Stomach (tissue), 4 donors: Measurements from ENCODE around the gene DLX6.

Experiments used
- CTCF ChIP-seq, 7 experiments: fragments of 450-650 bp in 4 of 7; fragments of 200-600 bp in 3 of 7; sonication (generic) in 3 of 7; IDR thresholded peaks; one replicate each; pipeline ENCODE4 v1.5.1; 2016 to 2019; ENCODE audit warnings: antibody characterized with exemption in 7 of 7, control low read depth in 2 of 7, mild to moderate bottlenecking in 1 of 7
- POLR2A ChIP-seq, 4 donors: fragments of 450-650 bp; IDR thresholded peaks; one replicate each; pipeline ENCODE4 v1.6.1; 2016; ENCODE audit warnings: antibody characterized with exemption in 4 of 4, control low read depth in 2 of 4, mild to moderate bottlenecking in 1 of 4, moderate library complexity in 1 of 4
- POLR2AphosphoS5 ChIP-seq, 3 donors: sonication (generic); formaldehyde crosslinking; IDR thresholded peaks; one replicate each; pipeline ENCODE4 v1.6.1; 2016; ENCODE audit warnings: antibody characterized with exemption in 3 of 3

- TF ChIP-seq CTCF (IDR thresholded peaks at IDR 0.05) (no peak), POLR2AphosphoS5 (IDR thresholded peaks at IDR 0.05) (no peak), POLR2A (IDR thresholded peaks at IDR 0.05) (no peak)
These were observed 19.8 kb downstream of the DLX6 start for GRCh38 chr7:97025130-97025499.
